ENCODE results near the gene GPR157. TPM values are rescaled to one million over a fixed set of nuclear protein-coding genes. Genes with fewer than 3 reads are reported as not detected.

The GPR157 gene
- total RNA-seq, 1 experiment from 2014 or later: not detected

DNA sequence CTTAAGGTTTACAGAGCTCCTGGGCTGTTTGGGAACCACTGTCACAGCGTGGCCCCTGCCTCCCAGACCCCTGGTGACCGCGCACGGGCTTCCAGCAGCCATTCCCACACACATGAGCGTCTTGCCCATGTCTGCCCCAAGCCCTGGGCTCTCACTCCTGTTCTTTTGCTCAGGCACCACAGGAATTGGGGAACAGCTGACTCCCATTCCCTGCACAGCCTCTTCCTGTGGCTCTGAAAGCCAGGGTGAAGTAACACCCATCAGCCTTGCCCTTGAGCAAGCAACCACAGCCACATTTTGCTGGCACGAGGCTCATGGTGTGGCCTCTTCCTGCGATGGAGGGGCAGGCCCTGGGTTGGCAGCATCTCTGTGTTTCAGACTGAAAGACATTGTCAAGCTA is 14.3 kb upstream of the GPR157 start:
- Histone ChIP-seq H3K27ac (ENCODE audit: low read length) (no peak overlapping the region), H3K4me3 (ENCODE audit: low read length) (no peak overlapping the region), H3K4me1 (ENCODE audit: low read length) (no peaks in the 10 kb centered on the region), H3K9me3 (ENCODE audit: low read length) (no peaks in the 10 kb centered on the region), H3K9ac (ENCODE audit: low read length) (no peak overlapping the region), H3K4me2 (ENCODE audit: low read depth, low read length, poor library complexity, severe bottlenecking) (no peak overlapping the region), H3K79me2 (ENCODE audit: low read length) (no peaks in the 10 kb centered on the region), H4K20me1 (ENCODE audit: insufficient read depth, low read depth, low read length) (no peaks in the 10 kb centered on the region), H3K27me3 (ENCODE audit: low read length) (no peaks in the 10 kb centered on the region), H3K9me2 (replicated peaks; ENCODE audit: insufficient read depth, low read length) (no peaks in the 10 kb centered on the region), H3K36me3 (ENCODE audit: insufficient read depth, low read length) (no peaks in the 10 kb centered on the region), H2AFZ (ENCODE audit: low read length) (no peak overlapping the region)
- no peak for DNase-seq

- no peak overlapping the region for H2AFZ ChIP-seq (ENCODE audit: low read length)
- no peaks in the 10 kb centered on the region for H3K4me1 ChIP-seq (ENCODE audit: low read length)
- no peak overlapping the region for H3K9ac ChIP-seq (ENCODE audit: low read length)
- H3K4me2 ChIP-seq (ENCODE audit: low read depth, low read length, poor library complexity, severe bottlenecking): no peak overlapping the region
- H3K27me3 ChIP-seq (ENCODE audit: low read length): no peaks in the 10 kb centered on the region
- no peak for DNase-seq
- no peaks in the 10 kb centered on the region for H3K36me3 ChIP-seq (ENCODE audit: insufficient read depth, low read length)
- no peaks in the 10 kb centered on the region for H4K20me1 ChIP-seq (ENCODE audit: insufficient read depth, low read depth, low read length)
- H3K27ac ChIP-seq (ENCODE audit: low read length): no peak overlapping the region
- no peaks in the 10 kb centered on the region for H3K79me2 ChIP-seq (ENCODE audit: low read length)
- no peaks in the 10 kb centered on the region for H3K9me3 ChIP-seq (ENCODE audit: low read length)
- no peak overlapping the region for H3K4me3 ChIP-seq (ENCODE audit: low read length)
- no peaks in the 10 kb centered on the region for H3K9me2 ChIP-seq (replicated peaks; ENCODE audit: insufficient read depth, low read length)
Measured at GRCh38 chr1:9139930-9140329, 11.0 kb upstream of the GPR157 start.

GRCh38 chr1:9136932-9137331 is 8.0 kb upstream of the GPR157 start:
- Histone ChIP-seq H3K79me2 (ENCODE audit: low read length) (no peaks in the 10 kb centered on the region), H3K27ac (ENCODE audit: low read length) (no peak overlapping the region), H3K9me3 (ENCODE audit: low read length) (no peaks in the 10 kb centered on the region), H3K4me3 (ENCODE audit: low read length) (no peak overlapping the region), H3K4me1 (ENCODE audit: low read length) (peaks cover under 1% of the 10 kb centered on the region), H3K27me3 (ENCODE audit: low read length) (no peaks in the 10 kb centered on the region), H3K4me2 (ENCODE audit: low read depth, low read length, poor library complexity, severe bottlenecking) (no peak overlapping the region), H2AFZ (ENCODE audit: low read length) (no peak overlapping the region), H3K9me2 (replicated peaks; ENCODE audit: insufficient read depth, low read length) (no peaks in the 10 kb centered on the region), H3K36me3 (ENCODE audit: insufficient read depth, low read length) (no peaks in the 10 kb centered on the region), H4K20me1 (ENCODE audit: insufficient read depth, low read depth, low read length) (no peaks in the 10 kb centered on the region), H3K9ac (ENCODE audit: low read length) (no peak overlapping the region)
- DNase-seq: no peak

DNA sequence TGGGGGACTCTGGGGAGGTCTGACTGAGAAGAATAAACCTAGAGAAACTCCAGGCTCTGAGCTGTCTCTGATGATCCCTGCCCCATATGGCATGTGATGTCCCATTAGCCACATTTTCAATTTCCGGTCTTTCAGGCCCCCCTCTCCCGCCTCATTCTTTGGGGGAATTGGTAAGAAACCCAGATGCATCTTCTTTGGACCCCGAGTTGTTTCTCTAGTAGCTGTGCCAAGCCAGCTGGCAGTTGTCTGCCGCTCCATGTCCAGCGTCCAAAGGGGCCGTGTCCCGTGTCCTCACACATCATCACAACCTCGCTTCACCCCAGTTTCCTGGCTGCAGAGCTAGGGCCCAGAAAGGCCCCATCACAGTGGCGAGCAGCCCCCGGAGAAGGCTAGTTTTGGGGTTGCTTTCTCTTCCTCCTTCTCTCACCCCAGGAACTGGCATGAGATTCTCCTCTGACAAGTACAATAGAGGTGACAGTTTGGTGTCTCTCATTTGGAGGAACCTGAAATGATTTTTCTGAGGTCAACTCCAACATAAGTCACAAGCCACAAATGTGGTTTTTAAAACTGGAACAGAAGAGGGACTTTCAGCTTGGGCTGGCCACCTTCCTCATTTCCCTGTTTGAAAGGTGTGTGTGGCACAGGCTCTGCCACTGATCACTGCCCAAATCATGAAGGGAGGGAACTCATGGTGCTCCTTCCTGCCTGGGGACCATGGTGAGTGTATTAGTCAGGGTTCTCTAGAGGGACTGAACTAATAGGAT is 6.4 kb upstream of the GPR157 start:
- no peaks in the 10 kb centered on the region for H3K9me2 ChIP-seq (replicated peaks; ENCODE audit: insufficient read depth, low read length)
- H3K27me3 ChIP-seq (ENCODE audit: low read length): no peaks in the 10 kb centered on the region
- peaks cover 9% of the 10 kb centered on the region for H3K4me1 ChIP-seq (ENCODE audit: low read length)
- no peak for DNase-seq
- no peaks in the 10 kb centered on the region for H4K20me1 ChIP-seq (ENCODE audit: insufficient read depth, low read depth, low read length)
- no peaks in the 10 kb centered on the region for H3K36me3 ChIP-seq (ENCODE audit: insufficient read depth, low read length)
- H3K79me2 ChIP-seq (ENCODE audit: low read length): no peaks in the 10 kb centered on the region
- H3K4me3 ChIP-seq (ENCODE audit: low read length): no peak overlapping the region
- no peak overlapping the region for H3K9ac ChIP-seq (ENCODE audit: low read length)
- no peaks in the 10 kb centered on the region for H3K9me3 ChIP-seq (ENCODE audit: low read length)
- H3K4me2 ChIP-seq (ENCODE audit: low read depth, low read length, poor library complexity, severe bottlenecking): no peak overlapping the region
- H2AFZ ChIP-seq (ENCODE audit: low read length): no peak overlapping the region
- H3K27ac ChIP-seq (ENCODE audit: low read length): no peak overlapping the region

DNA sequence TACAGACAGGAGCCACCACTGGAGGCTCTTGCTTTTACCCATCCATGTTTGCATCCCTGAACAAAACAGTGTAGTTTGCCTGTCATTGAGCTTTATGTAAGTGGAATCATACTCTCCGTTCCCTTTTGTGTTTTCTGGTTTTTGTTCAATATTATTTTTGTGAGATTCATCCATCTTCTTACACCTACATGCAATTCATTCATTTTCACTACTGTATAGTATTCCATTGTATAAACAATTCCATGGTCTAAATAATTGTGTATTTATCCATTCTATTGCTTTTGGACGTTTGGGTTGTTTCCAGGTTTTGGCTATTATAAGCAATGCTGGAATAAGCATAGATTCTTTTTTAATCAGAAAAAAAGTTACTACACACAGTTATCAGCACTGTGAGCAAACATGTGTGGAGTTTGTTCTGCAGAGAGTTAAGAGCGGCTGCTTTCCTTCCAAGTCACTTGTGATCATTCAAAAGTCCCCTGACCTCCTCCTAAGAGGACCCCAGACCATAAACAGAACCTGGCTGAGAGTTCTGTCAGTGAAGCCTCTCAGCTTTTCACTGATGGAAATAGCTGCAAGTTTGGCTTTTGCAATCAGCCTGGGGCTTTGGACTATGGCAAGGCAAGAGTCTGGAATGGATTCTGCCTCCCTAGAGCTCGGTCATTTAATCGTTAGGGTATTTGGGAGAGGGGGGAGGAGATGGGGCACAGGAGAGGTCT is 5.1 kb upstream of the GPR157 start:
- no peak overlapping the region for H3K4me3 ChIP-seq (ENCODE audit: low read length)
- H2AFZ ChIP-seq (ENCODE audit: low read length): no peak overlapping the region
- no peaks in the 10 kb centered on the region for H4K20me1 ChIP-seq (ENCODE audit: insufficient read depth, low read depth, low read length)
- no peaks in the 10 kb centered on the region for H3K9me3 ChIP-seq (ENCODE audit: low read length)
- peaks cover 16% of the 10 kb centered on the region for H3K4me1 ChIP-seq (ENCODE audit: low read length)
- H3K9me2 ChIP-seq (replicated peaks; ENCODE audit: insufficient read depth, low read length): no peaks in the 10 kb centered on the region
- H3K27ac ChIP-seq (ENCODE audit: low read length): no peak overlapping the region
- no peaks in the 10 kb centered on the region for H3K27me3 ChIP-seq (ENCODE audit: low read length)
- H3K79me2 ChIP-seq (ENCODE audit: low read length): no peaks in the 10 kb centered on the region
- H3K9ac ChIP-seq (ENCODE audit: low read length): no peak overlapping the region
- H3K36me3 ChIP-seq (ENCODE audit: insufficient read depth, low read length): no peaks in the 10 kb centered on the region
- H3K4me2 ChIP-seq (ENCODE audit: low read depth, low read length, poor library complexity, severe bottlenecking): no peak overlapping the region
- no peak for DNase-seq

DNA sequence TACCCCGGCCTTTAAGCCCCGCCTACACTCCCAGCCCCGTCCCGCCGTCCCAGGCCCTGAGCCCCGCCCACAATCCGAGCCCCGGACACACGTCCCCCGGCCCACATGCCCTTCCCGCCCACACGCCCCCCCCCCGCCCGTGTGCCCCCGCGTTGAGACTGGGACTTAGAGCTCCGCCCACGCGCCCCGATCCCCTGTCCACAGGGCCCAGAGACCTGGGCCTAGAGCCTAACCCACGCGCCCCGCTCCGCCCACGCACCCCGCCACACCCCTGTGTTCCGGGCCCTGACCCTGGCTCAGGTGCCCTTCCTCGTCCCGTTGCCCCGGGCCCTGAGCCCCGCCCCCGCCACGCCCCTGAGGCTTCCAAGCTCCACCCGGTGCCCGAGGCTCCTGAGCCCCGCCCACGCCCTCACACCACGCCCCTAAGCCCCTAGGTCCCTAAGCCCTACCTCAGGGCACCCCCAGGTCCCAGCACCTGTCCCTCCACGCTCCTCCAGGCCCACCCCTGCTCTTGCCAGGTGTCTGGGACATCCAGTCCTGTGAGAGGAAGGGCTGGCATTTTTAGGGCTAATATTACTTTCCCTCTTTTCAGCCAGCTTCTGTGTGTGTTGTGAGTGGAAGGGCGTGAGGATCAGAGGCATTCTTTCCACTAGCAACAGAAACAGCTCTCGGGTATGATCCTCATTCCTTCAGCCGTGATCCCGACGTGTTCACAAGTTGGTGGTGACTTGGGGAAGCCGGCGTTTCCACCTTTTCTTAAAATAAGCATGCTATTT is 552 bp upstream of the GPR157 start:
- H2AFZ ChIP-seq (ENCODE audit: low read length): no peak overlapping the region
- H3K27me3 ChIP-seq (ENCODE audit: low read length): no peaks in the 10 kb centered on the region
- peak overlapping the region; percentile 13 for H3K4me2 ChIP-seq (ENCODE audit: low read depth, low read length, poor library complexity, severe bottlenecking)
- H3K9me2 ChIP-seq (replicated peaks; ENCODE audit: insufficient read depth, low read length): no peaks in the 10 kb centered on the region
- peak; percentile 85 for DNase-seq
- no peaks in the 10 kb centered on the region for H3K36me3 ChIP-seq (ENCODE audit: insufficient read depth, low read length)
- no peaks in the 10 kb centered on the region for H3K79me2 ChIP-seq (ENCODE audit: low read length)
- no peak overlapping the region for H3K9ac ChIP-seq (ENCODE audit: low read length)
- H3K4me3 ChIP-seq (ENCODE audit: low read length): no peak overlapping the region
- peaks cover 35% of the 10 kb centered on the region for H3K4me1 ChIP-seq (ENCODE audit: low read length)
- H3K27ac ChIP-seq (ENCODE audit: low read length): no peak overlapping the region
- no peaks in the 10 kb centered on the region for H3K9me3 ChIP-seq (ENCODE audit: low read length)
- H4K20me1 ChIP-seq (ENCODE audit: insufficient read depth, low read depth, low read length): no peaks in the 10 kb centered on the region

DNA sequence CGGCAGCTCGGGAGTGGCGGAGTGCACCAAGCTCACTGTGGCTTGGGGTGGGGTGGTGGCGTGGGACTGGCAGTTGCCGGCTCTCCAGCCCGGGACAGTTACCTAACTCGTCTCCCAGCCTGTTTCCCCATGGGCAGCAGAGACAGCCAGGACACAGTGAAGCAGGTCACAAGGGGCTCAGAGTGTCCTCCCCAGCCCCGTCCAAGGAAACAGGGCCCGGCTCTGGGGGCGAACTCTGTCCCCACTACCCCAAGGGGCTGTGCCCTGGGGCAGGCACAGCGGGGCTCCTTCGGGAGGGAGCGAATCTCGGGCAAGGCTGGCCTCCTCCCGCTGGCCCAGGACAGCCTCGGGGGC is 759 bp downstream of the GPR157 start:
- Histone ChIP-seq H3K9me2 (replicated peaks; ENCODE audit: insufficient read depth, low read length) (no peaks in the 10 kb centered on the region), H4K20me1 (ENCODE audit: insufficient read depth, low read depth, low read length) (no peaks in the 10 kb centered on the region), H3K36me3 (ENCODE audit: insufficient read depth, low read length) (no peaks in the 10 kb centered on the region), H3K9me3 (ENCODE audit: low read length) (no peaks in the 10 kb centered on the region), H3K27ac (ENCODE audit: low read length) (no peak overlapping the region), H3K9ac (ENCODE audit: low read length) (no peak overlapping the region), H3K4me2 (ENCODE audit: low read depth, low read length, poor library complexity, severe bottlenecking) (peak overlapping the region; percentile 44), H3K27me3 (ENCODE audit: low read length) (no peaks in the 10 kb centered on the region), H2AFZ (ENCODE audit: low read length) (no peak overlapping the region), H3K4me3 (ENCODE audit: low read length) (peak overlapping the region; percentile 49), H3K79me2 (ENCODE audit: low read length) (no peaks in the 10 kb centered on the region), H3K4me1 (ENCODE audit: low read length) (peaks cover 35% of the 10 kb centered on the region)
- no peak for DNase-seq

All from Karpas-422 (cell line).